GM18511 (cell line): ENCODE data around the gene TAF3.

Experiments used
- ATAC-seq: cut with Tn5 transposase; IDR thresholded peaks from one replicate; pipeline ENCODE4 v1.9.1; 2021; ENCODE audit warnings: mild to moderate bottlenecking, moderate library complexity; ENCODE audit not compliant: unreplicated experiment

The TAF3 gene

DNA sequence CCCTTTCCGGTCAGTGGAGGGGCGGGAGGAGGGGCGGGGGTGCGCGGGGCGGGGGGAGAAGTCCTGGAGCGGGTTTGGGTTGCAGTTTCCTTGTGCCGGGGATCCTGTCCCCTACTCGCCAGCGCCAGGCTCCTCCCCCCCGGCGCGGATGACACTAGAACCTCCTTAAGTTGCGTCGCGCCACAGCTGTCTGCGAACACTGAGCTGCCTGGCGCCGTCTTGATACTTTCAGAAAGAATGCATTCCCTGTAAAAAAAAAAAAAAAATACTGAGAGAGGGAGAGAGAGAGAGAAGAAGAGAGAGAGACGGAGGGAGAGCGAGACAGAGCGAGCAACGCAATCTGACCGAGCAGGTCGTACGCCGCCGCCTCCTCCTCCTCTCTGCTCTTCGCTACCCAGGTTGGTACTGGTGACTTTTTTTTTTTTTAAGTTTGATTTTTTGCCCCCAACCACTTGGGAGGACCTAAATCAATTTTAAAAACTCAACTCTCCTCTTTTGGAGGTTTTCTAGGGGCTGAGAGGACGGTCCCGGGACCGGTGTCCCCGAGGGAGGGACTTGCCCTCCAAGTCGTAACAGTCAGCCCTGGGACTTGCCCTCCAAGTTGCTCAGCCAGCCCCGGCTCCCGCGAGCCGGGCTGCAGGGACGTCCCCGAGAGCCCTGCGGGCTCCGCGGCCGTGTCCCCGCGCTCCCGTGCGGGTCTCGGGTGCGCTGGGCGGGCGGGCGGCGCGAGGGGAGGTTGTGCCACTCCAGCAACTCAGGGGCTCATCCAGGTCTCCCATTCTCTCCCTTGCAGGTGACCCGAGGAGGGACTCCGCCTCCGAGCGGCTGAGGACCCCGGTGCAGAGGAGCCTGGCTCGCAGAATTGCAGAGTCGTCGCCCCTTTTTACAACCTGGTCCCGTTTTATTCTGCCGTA is 236.4 kb downstream of the TAF3 start, which contains the start of gene GATA3:
Gene GATA3, plus strand, starts transcription at position 195 of the 914 bp plus-strand sequence. CDS start 968 bp downstream, outside the sequence.
- peak; percentile 42 for ATAC-seq

DNA sequence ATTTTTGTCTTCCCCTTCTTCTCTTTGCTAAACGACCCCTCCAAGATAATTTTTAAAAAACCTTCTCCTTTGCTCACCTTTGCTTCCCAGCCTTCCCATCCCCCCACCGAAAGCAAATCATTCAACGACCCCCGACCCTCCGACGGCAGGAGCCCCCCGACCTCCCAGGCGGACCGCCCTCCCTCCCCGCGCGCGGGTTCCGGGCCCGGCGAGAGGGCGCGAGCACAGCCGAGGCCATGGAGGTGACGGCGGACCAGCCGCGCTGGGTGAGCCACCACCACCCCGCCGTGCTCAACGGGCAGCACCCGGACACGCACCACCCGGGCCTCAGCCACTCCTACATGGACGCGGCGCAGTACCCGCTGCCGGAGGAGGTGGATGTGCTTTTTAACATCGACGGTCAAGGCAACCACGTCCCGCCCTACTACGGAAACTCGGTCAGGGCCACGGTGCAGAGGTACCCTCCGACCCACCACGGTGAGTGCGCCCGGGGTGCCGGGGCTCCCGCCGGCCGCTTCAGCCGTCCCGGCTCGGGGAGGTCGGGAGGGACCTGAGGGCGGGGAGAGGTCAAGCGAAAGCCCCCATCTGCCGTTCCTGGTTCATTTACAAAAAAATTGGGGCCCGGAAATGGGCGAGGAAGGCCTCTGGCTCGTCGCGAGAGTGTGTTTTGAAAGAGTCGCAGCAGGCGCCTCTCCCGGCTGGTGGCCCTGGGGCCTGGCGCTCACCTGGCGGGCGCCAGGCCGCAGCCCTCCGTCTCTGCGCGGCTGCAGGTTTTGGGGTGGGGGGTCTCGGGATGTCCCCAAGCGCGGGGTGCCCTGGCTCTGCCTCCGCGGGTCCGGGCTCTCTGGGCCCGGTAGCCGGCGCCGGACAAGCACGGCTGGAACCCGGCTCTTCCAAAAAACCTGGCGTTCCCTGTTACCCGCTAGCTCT is 237.4 kb downstream of the TAF3 start:
- ATAC-seq, result no peak

DNA sequence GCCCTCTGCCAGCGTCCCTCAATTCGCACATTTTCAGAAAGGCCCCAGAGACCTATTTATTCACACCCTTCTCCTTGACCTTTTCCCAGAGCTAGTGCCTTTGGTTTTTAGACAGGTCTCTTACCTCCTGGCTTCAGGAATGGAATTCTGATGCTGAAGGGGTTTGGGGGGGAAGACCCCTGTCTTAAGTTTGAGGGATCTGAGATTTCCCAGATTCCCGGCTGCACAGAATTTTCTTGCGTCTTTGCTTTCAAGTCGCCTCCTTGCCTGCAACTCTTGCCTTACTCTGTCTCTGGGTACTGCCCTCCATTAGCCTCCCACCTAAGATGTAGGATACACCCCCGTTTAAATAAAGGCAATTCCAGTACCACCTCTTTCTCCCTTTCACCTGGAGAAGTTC is 238.1 kb downstream of the TAF3 start:
- ATAC-seq, result no peak

DNA sequence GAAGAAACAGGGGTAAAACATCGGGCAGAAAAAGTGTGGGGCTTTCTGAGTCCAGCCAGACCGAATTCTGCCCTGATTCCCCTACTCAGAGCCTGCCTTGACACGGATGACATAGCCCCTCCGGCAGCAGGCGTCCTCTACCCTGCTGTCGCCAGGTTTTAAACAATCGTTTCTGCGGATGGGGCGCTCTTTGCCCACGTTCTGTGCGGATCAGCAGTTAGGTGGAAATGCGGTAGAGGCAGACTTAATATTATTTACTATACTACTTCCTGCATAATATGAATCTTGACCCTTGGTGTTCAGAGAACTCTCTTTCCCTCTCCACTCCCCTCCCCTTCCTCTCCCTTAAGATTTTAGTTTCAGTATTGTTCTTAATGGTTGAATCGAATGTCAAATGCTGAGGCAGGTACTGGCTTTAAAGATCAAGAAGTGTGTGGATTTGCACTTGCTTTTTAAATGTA is 238.6 kb downstream of the TAF3 start:
- peak; percentile 38 for ATAC-seq

DNA sequence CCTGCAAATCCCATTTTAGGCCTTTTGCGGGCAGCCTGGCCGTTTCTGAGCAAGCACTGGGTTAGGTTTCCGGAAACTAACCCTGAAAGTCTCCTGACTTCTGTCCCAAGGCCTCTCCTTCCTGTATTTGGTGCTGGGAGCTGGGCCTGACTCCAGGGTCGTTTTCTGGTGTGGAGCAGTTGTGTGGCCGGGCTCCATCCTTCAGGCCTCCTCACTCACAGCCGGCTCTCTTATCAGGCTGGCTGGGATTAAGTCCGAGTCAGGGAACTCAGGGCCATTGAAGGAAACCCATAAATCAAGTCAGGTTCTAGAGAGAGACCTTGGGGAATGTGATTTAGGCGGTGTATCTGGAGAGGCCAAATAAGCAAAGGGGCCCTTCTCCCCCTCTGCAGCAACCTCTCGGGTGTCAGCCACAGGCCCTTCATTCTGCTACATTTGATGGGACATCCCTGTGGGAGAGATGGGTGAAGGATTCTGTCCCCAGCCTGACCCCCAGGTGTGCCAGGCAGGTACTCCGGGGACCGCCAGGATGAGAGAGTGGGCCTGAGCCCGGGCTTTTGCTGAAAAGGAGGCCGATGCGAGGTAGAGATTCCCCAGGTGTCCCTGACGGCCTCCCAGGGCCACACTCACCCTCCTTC is 239.4 kb downstream of the TAF3 start:
- no peak for ATAC-seq

DNA sequence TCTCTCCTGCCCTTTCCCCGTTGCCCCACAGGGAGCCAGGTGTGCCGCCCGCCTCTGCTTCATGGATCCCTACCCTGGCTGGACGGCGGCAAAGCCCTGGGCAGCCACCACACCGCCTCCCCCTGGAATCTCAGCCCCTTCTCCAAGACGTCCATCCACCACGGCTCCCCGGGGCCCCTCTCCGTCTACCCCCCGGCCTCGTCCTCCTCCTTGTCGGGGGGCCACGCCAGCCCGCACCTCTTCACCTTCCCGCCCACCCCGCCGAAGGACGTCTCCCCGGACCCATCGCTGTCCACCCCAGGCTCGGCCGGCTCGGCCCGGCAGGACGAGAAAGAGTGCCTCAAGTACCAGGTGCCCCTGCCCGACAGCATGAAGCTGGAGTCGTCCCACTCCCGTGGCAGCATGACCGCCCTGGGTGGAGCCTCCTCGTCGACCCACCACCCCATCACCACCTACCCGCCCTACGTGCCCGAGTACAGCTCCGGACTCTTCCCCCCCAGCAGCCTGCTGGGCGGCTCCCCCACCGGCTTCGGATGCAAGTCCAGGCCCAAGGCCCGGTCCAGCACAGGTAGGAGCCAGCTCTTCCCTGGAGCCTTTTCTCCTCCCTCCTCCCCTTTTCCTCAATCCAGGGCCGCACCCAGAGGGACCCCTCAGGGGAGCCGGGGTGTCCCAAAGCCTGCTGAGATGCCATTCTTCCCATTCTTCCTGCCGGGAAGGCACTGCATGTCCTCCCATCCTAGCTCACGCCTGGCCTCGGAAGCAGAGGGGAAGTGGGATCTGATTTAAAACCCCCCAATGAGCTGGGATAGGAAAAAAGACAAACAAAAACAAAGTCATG is 240.2 kb downstream of the TAF3 start:
- no peak for ATAC-seq

DNA sequence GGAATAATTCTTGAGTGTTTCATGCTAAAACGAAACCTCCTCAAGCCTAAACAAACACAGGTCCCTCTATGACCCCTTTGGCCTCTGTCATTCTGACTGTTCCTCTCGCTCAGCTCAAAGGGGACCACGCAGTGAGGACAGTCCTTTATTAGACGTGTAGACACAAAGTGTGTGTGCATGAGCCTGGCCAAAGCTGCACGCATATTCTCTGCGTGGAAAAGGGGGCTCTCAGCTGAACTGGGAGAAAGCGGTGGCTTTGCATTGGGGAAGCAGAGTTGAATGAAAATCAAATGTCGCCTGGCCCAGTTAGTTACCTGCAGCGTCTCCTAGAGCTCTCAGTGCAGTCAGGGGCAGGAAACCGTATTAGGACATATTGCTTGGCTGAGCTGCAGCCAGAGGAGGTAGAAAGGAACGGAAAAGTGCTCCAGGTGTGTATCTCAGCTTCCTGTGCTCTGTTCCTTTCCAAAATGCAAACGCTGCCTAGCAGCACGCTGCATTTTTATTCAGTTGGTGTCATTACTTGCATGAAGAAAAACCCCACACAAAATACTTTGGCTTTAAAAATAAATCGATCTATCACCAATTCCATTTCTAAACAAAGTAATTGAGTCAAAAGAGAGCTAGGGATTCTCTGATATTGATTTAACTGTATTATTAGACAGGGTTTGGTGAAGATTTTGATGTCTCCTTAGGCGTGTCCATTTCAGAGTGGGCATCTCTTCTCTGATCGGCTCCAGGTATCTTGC is 241.1 kb downstream of the TAF3 start:
- ATAC-seq, result no peak

DNA sequence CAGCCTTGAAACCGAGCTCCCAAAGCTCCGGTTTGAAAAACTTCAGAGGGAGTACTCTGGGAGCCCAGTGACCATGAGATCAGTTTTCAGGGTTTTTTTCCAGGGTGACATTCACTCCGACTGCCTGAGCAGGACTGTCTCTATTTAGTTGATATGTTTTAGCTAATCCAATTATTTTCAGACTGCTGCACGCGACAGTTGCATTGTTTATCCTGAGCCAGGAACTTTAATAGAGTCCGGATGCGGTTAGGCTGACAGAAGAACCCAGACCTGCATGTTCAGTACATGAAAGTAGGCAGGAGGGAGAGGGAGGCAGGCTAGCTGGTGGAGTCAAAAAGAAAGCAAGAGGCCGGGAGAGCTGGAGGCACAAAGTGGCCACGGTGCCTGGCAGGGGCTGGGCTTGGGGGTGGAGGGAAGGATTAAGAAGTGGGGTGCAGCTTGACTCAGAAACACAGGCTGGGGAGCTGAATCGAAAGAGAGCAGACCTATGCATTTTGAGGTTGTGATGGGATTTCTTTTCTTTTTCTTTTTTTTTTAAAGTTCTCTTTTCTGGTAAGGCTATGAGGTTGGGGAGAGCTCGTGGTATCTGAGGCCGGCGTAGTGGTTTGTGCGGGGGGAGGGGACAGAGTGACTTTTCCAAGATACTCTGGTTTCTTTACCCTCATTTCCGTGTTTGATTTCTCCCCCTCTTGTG is 241.9 kb downstream of the TAF3 start:
- peak; percentile 38 for ATAC-seq

DNA sequence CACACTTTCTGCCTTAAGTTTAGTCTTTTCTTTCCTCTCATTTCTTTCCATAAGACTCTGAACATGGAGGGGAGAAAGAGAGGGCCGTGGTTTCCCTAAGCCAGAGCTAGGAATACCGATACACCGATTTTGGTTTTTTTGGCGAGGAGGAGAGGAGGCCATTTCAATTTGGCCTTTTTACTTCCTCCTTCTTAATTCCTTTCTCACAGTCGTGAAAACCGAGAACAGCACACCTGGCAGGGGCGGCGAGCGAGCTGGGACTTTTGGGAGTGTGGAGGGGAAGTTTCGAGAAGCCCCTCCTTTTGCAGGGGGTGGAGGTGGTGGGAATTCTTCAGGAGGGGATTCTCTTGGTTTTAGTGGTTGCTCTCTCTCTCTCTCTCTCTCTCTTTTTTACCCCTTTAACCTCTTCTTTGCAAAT is 242.4 kb downstream of the TAF3 start:
- ATAC-seq, result peak; percentile 5

DNA sequence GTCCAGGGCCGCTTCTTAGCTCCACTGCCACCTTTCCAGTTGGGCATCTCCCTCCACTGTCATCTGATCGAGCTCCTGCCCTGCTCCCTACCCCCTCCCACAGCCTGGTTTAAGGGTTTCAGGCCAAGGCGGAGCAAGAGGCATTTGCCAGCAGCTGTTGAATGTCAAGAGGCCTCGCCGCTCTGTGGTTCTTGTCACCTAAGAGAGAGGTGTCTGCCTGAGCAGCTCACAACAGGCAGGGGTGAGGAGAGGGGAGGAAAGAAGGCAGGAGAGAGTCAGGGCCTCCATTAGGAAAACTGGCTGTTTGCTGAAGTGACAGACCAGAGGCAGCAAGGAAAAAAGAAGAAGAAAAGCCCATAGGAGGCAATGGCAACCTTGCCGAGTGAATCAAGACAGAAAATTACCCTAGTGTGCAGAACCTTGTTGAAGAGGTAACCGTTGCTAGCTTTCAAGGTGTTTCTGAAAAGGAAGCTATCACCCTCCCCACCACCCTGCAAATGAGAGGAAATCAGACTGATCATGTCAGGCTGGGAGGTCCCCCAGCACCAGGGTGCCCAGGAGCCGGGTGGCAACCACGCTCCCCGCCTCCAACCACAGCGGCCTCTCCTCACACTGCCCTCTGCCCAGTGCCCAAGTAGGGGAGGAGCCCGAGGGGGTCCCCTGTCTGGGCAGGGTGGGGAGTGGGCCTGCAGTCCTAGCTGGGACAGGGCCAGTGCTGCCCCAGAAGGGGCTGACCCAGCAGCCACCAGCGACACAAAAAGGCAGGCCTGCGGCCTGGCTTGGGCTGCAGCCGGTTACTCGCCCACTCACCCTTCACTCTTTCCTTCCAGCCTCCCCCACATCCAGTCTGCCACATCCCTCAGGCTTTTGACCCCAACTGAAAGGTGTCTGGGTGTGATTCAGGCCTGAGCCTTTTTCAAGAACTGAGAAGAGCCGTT is 243.2 kb downstream of the TAF3 start:
- peak; percentile 36 for ATAC-seq

DNA sequence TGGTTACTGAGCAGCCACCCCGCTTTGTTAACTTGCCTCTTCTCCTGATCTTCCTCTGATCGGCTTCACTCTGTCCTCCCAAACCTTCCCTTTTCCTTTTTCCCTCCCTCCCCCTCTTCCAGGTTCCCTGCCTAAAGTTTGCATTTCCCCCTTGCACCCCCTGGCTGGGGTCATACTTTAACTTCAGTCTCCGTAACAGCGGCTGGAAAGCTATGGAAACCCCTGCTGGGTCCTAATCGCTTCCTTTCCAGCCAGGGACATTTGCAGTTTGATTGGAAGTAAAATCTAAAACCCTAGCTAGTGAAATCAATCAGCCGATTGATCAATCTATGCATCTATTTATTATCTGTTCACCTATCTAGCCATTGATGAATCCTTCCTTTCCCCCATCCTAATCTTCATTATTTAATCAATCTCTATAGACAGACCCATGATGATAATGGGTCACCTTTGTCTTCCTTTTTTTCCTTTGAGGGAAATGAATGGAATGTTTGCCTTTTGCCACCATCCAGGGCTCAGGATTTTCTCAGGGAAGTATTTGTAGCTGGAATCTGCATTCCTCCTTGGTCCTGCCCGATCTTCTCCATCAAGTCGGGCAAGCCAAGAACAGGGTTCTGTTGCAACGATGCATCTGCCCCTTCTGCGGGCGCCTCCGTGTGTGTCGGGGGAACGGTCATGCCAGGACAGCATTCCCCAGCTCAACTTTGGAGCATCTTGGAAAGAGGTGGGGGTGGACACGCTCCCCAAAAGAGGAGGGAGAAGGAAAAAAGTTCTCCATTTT is 245.0 kb downstream of the TAF3 start:
- ATAC-seq, result no peak

DNA sequence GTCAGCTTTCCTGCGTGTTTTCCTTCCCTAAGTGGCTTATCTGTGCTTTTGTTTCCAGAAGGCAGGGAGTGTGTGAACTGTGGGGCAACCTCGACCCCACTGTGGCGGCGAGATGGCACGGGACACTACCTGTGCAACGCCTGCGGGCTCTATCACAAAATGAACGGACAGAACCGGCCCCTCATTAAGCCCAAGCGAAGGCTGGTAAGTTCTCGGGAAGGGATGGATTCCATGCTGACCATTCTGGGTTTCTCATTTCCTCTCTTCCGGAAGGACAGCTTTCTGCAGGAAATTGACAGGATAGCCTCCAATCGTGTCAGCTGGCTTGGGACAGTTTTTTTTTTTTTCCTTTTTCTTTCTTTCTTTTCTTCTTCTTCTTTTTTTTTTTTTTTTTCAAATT is 245.6 kb downstream of the TAF3 start:
- no peak for ATAC-seq

DNA sequence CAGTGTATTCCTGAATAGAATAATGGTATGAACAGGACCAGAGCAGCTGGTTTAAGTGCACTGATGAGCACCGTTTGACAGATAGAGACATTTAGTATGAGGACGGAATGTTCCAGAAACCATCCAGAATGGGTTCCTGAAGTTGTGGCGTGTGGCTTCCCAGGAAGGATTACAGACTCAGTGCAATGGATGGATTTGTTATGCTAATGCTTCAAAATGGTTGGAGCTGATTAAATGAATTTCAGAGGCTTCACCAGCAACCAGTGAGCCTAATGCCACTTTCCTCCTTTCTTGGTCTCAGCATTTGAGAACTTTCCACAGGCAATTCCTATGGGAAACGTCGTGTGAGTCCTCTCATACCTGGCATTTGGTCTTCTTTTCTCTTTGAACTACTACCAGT is 246.1 kb downstream of the TAF3 start:
- no peak for ATAC-seq

DNA sequence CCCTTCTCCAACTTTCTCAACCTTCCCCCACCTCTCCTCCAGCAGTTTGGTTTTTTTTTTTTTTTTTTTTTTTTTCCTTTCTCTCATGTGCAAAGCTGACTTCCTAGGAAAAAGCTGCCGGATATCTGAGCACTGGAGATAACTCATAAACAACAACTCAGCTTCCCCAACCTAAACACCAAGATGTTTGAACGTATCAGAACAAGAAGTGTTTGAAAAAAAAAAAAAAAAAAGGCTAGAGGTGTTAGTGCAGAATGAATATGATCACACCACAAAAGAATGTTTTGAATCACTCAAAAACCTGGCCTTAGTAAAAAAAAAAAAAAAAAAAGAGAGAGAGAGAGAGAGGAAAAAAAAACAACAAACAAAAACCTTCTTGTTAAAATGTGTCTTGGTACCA is 247.3 kb downstream of the TAF3 start:
- ATAC-seq, result no peak

DNA sequence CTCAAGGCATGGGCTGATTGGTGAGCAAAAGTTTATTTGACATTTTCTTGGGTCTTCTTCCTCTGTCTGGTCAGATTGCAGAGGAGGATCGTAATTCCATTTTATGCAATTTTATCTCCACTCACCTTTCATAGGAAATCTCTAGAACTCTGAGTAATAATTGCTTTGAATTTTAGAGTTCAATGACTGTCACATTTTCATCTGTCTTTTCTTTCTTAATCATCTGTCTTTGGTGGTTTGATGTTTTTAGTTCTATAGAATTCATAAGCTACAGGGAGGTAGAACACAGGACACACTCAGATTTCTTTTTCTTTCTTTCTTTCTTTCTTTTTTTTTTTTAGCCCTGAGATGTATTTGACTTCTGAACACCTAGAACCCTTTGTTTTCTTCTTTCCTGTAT is 247.8 kb downstream of the TAF3 start:
- no peak for ATAC-seq
